Epithelial cell of prostate (primary cell): ENCODE results near the gene SLMAP.
"Not testable (repeated sequence)": the region's sequence is repeated elsewhere in the genome, so short reads cannot be mapped to it uniquely, and the experiment has no call there.

Experiments used
- DNase-seq: peaks from one replicate; pipeline ENCODE4 v3.0.0-alpha.2; 2011; ENCODE audit warnings: low read depth, low spot score
- H3K27ac ChIP-seq: fragments of 450-650 bp; 2 replicates; pipeline ENCODE4 v1.5.1; 2017; ENCODE audit warnings: mild to moderate bottlenecking

Gene SLMAP

GRCh38 chr3:57791245-57791644, 35.1 kb downstream of the SLMAP start:
- H3K27ac ChIP-seq: no peak overlapping the region
- DNase-seq: no peak

GRCh38 chr3:57792198-57792597, 36.1 kb downstream of the SLMAP start:
- no peak for DNase-seq
- no peak overlapping the region for H3K27ac ChIP-seq

GRCh38 chr3:57793737-57794187, 37.7 kb downstream of the SLMAP start:
- H3K27ac ChIP-seq: peak overlapping the region; percentile 25

GRCh38 chr3:57794501-57794900, 38.4 kb downstream of the SLMAP start:
- DNase-seq: no peak
- H3K27ac ChIP-seq: no peak overlapping the region

More at GRCh38 chr3:57793737-57794187, 37.7 kb downstream of the SLMAP start:
- DNase-seq: no peak

GRCh38 chr3:57794951-57795350, 38.8 kb downstream of the SLMAP start:
- H3K27ac ChIP-seq: peak overlapping the region; percentile 74
- no peak for DNase-seq

- H3K27ac ChIP-seq: peak overlapping the region; percentile 74
- DNase-seq: no peak
Measured at GRCh38 chr3:57796261-57796660, 40.2 kb downstream of the SLMAP start.

- H3K27ac ChIP-seq: no peak overlapping the region
- no peak for DNase-seq
Measured at GRCh38 chr3:57797701-57798487, 41.8 kb downstream of the SLMAP start.

- peak; percentile 67 for DNase-seq
- peak overlapping the region; percentile 92 for H3K27ac ChIP-seq
Measured at GRCh38 chr3:57803647-57804081, 47.6 kb downstream of the SLMAP start.

- H3K27ac ChIP-seq: peak overlapping the region; percentile 92
- DNase-seq: no peak
Measured at GRCh38 chr3:57805266-57805665, 49.2 kb downstream of the SLMAP start.

GRCh38 chr3:57805674-57806073, 49.6 kb downstream of the SLMAP start:
- peak; percentile 83 for DNase-seq
- H3K27ac ChIP-seq: peak overlapping the region; percentile 92

GRCh38 chr3:57806195-57806594, 50.1 kb downstream of the SLMAP start:
- H3K27ac ChIP-seq: peak overlapping the region; percentile 92
- not testable (repeated sequence) for DNase-seq

- no peak for DNase-seq
- H3K27ac ChIP-seq: no peak overlapping the region
Measured at GRCh38 chr3:57808961-57809608, 53.0 kb downstream of the SLMAP start.

GRCh38 chr3:57809609-57809968, 53.5 kb downstream of the SLMAP start:
- no peak for DNase-seq

GRCh38 chr3:57810048-57810447, 53.9 kb downstream of the SLMAP start:
- DNase-seq: no peak
- H3K27ac ChIP-seq: no peak overlapping the region

More at GRCh38 chr3:57809609-57809968, 53.5 kb downstream of the SLMAP start:
- no peak overlapping the region for H3K27ac ChIP-seq

- no peak overlapping the region for H3K27ac ChIP-seq
- no peak for DNase-seq
Measured at GRCh38 chr3:57810471-57811137, 54.5 kb downstream of the SLMAP start.

- no peak overlapping the region for H3K27ac ChIP-seq
Measured at GRCh38 chr3:57815036-57815435, 58.9 kb downstream of the SLMAP start.

GRCh38 chr3:57816471-57817095, 60.5 kb downstream of the SLMAP start:
- no peak for DNase-seq
- peak overlapping the region; percentile 8 for H3K27ac ChIP-seq

More at GRCh38 chr3:57815036-57815435, 58.9 kb downstream of the SLMAP start:
- no peak for DNase-seq

- DNase-seq: no peak
- H3K27ac ChIP-seq: no peak overlapping the region
Measured at GRCh38 chr3:57818772-57819171, 62.7 kb downstream of the SLMAP start.

GRCh38 chr3:57820479-57820878, 64.4 kb downstream of the SLMAP start:
- DNase-seq: no peak
- H3K27ac ChIP-seq: no peak overlapping the region

GRCh38 chr3:57821765-57822164, 65.7 kb downstream of the SLMAP start:
- no peak for DNase-seq
- H3K27ac ChIP-seq: no peak overlapping the region
